ELR (cell line): ENCODE results near the gene TCEAL1.
"Not testable (repeated sequence)": the region's sequence is repeated elsewhere in the genome, so short reads cannot be mapped to it uniquely, and the experiment has no call there.

Experiments
- DNase-seq: peaks from one replicate; pipeline ENCODE4 v3.0.0-alpha.2; 2015; ENCODE audit warnings: low read depth

TCEAL1 gene

GRCh38 chrX:103635436-103635835 is 6.7 kb downstream of the TCEAL1 start:
- peak; percentile 24 for DNase-seq

GRCh38 chrX:103637604-103638338 is 9.0 kb downstream of the TCEAL1 start:
- peak; percentile 72 for DNase-seq

DNA sequence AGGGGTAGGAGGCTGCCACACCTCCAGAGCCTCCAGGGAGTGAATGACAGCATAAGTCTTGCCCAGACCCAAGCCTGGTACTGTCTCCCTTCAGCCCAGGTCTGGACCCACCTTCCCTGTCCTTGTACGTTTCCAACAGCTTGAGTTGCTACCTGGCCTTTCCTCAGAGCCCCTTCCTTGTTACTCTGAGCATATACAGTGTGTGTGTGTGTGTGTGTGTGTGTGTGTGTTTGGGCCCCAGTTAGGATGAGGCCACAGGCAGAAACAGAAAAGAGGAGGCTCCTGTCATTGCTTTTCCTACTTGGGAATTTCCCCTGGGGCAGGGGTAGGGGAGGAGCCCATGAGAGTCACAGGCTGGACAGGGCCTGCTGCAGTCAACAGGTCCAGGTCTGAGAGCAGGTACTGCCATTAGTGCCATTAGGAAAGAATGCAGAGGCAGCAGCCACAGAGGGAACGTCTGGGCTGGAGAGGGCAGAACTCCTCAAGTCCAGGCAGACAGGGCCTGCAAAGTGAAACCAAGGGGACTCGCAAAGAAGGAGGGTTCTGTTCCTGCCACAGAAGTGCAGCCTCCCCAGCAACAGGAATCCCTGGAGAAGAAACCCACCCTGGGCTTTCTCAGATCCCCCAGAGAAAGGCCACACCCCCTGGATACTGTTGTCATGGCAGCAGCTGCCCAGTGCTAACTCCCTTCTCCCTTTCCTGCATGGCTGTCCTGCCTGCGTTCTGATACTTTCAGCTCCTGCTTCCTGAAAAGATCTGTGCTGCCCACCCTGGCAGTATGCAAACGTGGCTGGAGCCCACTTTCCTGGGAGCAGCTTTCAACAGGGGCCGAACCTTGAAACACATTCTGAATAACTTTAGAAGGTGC is 9.9 kb downstream of the TCEAL1 start:
- peak; percentile 24 for DNase-seq

GRCh38 chrX:103640401-103641155 is 11.8 kb downstream of the TCEAL1 start:
- peak; percentile 79 for DNase-seq

GRCh38 chrX:103644125-103644524 is 15.3 kb downstream of the TCEAL1 start:
- no peak for DNase-seq

DNA sequence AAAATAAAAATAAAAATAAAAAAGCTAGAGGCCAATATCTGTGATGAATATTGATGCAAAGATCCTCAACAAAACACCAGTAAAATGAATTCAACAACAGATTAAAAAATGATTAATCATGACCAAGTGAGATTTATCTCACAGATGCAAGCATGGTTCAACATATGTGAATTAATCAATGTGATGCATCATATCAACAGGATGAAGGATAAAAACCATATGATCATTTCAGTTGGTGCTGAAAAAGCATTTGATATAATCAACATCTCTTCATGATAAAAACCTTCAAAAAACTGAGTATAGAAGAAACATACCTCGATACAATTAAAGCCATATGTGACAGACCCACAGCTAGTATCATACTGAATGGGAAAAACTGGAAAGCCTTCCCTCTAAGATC is 18.9 kb downstream of the TCEAL1 start:
- DNase-seq = no peak

DNA sequence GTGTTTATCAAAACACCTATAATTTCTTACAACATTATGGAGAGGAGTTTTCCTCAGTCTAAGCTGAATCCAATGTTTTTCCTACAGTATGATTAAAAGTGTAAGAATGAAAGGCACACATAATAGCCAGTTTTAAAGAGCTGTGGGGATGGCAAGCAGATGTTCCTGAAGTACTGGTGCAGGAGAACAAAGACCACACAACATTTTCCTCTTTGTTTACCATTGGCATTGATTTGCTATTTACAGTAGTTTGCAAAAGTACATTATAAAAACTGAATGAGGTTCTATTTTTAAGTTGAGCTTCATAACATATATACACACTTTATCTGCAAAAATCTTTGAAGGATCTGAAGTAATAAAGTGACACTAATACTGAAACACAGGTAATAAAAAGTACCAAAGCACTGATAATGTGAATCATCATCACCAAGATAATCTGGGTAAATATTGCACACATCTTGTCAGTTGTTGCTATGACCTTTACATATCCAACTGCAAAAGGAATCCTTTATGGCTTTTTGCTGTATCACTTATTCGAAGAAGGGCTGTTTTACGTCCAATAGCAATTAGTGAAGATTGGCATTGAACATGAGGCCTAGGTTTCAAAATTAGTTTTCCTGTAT is 22.5 kb downstream of the TCEAL1 start:
- no peak for DNase-seq

DNA sequence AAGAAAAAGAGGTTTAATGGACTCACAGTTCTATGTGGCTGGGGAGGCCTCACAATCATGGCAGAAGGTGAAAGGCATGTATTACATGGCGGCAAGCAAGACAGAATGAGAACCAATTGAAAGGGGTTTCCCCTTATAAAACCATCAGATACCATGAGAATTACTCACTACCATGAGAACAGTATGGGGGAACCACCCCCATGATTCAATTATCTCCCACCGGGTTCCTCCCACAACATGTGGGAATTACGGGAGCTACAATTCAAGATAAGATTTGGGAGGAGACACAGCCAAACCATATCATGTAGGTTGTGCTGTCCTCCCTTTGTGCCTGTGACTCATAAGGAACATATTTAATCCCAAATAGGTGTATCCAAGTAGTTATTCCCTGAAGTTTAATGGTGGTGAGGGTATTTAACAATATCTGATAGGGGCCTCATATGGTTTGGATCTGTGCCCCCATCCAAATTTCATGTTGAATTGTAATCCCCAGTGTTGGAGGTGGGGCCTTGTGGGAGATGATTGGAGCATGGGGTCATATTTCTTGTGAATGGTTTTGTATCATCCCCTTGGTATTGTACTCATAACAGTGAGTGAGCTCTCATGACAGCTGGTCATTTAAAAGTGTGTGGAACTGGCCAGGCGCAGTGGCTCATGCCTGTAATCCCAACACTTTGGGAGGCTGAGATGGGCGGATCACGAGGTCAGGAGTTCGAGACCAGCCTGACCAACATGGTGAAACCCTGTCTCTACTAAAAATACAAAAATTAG is 26.6 kb downstream of the TCEAL1 start:
- DNase-seq = peak; percentile 48

DNA sequence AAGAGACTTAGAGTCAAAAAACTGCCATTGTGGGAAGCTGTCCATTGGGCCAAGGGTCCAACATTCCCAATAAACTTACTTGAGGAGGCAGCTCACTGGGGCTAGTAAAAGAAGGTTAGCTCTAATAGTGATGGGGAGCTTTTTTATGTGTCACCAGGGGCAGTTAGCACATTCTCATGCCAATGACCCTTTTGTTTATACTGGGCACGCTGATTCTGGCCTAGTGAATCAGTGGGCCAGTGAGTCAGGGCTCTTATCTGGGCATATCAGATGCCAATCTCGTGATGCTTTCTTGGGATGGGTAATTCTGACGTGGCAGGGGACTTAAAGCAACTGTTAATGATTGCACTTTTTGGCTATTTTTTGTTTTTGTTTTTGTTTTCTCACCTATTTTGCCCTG is 27.8 kb downstream of the TCEAL1 start:
- DNase-seq = peak; percentile 92

- peak; percentile 45 for DNase-seq
Measured at GRCh38 chrX:103657066-103657465, 28.3 kb downstream of the TCEAL1 start.

DNA sequence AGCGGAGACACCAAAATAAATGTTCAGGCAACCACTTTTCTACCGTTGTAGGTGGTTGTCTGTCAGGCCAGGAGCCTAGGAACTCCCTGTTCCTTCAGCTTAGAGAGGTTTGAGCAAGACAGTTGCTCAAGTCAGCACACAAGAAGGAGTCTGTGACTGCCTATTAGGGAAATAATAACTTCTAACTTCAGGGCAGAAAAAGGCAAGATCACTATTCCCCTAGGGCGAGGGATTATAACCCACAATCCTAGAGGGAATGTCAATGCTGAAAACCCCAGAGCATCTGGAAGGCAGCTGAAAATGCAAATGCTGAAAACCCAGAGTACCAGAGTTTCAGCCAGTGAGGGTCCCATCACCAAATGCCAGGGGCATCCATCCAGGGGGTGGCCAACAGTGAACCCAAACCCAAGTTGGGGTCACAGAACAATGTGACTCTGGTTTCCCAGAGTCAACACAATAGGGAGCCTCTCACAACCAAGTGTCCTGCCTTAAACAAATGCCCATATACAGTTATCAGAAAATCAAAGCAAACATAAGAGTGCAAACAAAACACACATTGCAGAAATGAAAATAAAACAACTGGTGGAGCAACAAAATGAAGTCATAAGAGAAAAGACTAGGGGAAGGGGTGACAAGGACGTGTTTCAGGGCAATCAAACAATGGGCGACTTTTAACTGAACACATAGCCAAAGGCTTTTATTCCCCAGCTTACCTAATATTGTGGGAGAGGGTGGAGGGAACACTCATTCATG is 30.1 kb downstream of the TCEAL1 start:
- DNase-seq = no peak

DNA sequence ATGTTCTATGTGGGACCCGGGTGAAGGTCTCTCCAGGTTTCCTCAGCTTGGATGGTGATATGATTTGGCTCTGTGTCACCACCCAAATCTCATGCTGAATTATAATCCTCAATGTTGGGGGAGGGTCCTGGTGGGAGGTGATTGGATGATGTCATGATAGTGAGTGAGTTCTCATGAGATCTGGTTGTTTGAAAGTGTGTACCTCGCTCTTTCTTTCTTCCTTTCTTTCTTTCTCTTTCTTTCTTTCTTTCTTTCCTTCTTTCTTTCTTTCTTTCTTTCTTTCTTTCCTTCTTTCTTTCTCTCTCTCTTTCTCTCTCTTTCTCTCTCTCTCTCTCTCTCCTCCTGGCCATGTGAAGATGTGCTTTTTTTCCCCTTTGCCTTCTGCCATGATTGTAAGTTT is 30.7 kb downstream of the TCEAL1 start:
- not testable (repeated sequence) for DNase-seq

- DNase-seq = no peak
Measured at GRCh38 chrX:103663981-103664762, 35.4 kb downstream of the TCEAL1 start.

DNA sequence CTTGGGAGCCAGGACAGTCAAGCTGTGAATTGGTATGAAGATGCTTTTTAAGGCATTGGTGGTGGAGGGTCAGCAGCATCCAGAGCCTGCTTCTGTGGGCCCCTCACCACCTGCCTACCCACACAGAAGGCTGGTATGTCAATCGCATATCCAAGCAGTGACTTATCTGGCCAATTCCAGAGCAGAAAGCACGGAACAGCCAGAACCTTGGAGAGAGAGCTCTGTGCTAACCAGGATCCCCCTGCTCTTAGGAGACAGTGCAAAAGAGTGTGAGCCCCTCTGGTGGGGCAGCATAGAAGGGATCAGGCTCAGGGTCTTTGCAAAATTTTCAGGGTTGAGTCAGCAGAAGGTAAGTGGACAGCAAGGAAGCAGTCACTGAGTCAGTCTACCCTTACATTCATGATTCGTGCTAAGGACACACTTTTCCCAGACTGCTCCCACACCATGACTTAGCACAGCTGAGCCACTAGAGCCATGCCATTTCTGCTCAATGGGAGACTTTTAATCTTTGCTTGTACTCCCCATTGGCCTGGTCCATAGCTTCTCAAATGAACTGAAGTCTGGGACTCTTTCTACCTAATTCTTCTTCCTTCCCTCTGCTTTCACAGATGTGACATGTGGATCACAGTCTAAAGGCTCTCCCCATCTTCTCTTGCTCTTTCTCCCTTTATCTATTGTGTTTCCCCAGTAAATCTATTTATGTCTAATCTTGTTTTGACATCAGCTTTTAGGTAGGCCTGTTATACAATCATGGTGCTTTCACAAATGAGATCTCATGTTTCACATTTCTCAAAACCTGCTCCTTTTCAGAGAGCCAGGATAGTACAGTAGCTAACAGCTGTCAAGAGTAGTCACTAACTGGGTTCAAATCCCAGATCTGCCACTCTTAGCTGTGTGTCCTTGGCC is 37.7 kb downstream of the TCEAL1 start:
- peak; percentile 42 for DNase-seq

DNA sequence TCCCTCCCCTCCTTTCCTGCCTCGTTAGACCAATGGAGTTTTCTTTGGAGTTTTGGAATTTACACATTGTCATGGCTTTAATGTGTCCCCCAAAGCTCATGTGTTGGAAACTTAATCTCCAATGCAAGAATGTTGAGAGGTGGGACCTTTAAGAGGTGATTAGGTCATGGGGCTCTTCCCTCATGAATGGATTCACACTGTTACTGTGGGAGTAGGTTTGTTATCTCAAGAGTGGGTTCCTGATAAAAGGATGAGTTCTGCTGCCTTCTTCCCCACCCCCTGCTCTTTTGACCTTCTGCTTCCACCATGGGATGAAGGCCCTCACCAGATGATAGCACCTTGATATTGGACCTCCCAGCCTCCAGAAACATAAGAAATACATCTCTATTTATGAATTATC is 41.0 kb downstream of the TCEAL1 start:
- no peak for DNase-seq

DNA sequence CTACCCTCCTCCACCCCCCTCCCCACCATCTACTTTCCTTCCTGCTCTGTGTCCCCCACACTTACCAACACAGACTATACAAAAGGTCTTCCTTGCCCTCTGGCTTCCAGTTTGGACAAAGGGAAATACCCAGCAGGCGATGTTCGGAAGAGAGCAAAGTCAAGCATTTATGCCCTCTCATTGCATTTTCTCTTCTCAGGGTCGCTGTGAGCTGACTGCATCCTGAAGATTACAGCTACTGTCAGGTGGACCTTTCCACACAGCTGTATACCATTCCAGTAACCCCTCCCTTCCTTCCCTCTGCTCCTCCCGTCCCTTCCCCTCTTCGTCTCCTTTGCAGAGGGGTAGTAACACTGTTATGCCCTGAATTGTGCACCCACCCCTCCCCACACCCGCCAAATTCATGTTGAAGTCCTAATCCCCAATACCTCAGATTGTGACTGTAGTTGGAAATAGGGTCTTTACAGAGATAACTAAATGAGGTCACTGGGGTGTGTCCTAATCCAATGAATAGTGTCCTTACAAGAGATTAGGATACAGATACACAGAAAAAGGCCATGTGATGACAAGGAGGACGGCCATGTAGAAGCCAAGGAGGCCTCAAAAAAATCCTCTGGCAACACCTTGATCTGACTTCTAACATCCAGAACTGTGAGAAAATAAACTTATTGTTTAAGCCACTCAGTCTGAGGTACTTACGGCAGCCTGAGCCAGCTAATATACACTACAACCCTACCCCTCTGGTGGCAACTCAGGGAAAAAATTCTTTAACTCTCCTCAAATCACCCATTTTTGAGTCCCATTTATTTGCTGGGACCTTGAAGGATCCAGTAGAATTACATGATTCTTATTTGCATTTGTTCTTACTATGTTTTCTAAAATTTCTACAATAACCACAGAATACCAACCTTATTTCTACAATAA is 46.0 kb downstream of the TCEAL1 start:
- peak; percentile 22 for DNase-seq

GRCh38 chrX:103678199-103678993 is 49.6 kb downstream of the TCEAL1 start:
- peak; percentile 85 for DNase-seq
